Measurements from ENCODE around the gene CARD8. TPM values are rescaled to one million over a fixed set of nuclear protein-coding genes. Genes with fewer than 3 reads are reported as not detected.
"Not testable (repeated sequence)": the region's sequence is repeated elsewhere in the genome, so short reads cannot be mapped to it uniquely, and the experiment has no call there.

The CARD8 gene
- total RNA-seq, 1 donor from 2014 or later: 116 TPM

- DNase-seq (ENCODE audit: extremely low read depth, low read depth, low spot score): not testable (repeated sequence)
Observed at GRCh38 chr19:48265326-48265725, 9.6 kb upstream of the CARD8 start.

GRCh38 chr19:48260359-48260714 is 4.6 kb upstream of the CARD8 start:
- DNase-seq (ENCODE audit: extremely low read depth, low read depth, low spot score): not testable (repeated sequence)

GRCh38 chr19:48258992-48259391 is 3.3 kb upstream of the CARD8 start:
- not testable (repeated sequence) for DNase-seq (ENCODE audit: extremely low read depth, low read depth, low spot score)

GRCh38 chr19:48258350-48258749 is 2.6 kb upstream of the CARD8 start:
- no peak for DNase-seq (ENCODE audit: extremely low read depth, low read depth, low spot score)

- DNase-seq (ENCODE audit: extremely low read depth, low read depth, low spot score): no peak
Observed at GRCh38 chr19:48254529-48254970, 1.2 kb downstream of the CARD8 start.

- no peak for DNase-seq (ENCODE audit: extremely low read depth, low read depth, low spot score)
Observed at GRCh38 chr19:48253999-48254398, 1.7 kb downstream of the CARD8 start.

- no peak for DNase-seq (ENCODE audit: extremely low read depth, low read depth, low spot score)
Observed at GRCh38 chr19:48252609-48253008, 3.1 kb downstream of the CARD8 start.

GRCh38 chr19:48250290-48251025 is 5.3 kb downstream of the CARD8 start:
- no peak for DNase-seq (ENCODE audit: extremely low read depth, low read depth, low spot score)

- DNase-seq (ENCODE audit: extremely low read depth, low read depth, low spot score): peak; percentile 97
Observed at GRCh38 chr19:48249502-48250014, 6.2 kb downstream of the CARD8 start.

GRCh38 chr19:48248081-48248833 is 7.5 kb downstream of the CARD8 start:
- DNase-seq (ENCODE audit: extremely low read depth, low read depth, low spot score): no peak

GRCh38 chr19:48247212-48247611 is 8.5 kb downstream of the CARD8 start:
- no peak for DNase-seq (ENCODE audit: extremely low read depth, low read depth, low spot score)

- DNase-seq (ENCODE audit: extremely low read depth, low read depth, low spot score): no peak
Observed at GRCh38 chr19:48246101-48246500, 9.6 kb downstream of the CARD8 start.

GRCh38 chr19:48244281-48244680 is 11.4 kb downstream of the CARD8 start:
- no peak for DNase-seq (ENCODE audit: extremely low read depth, low read depth, low spot score)

GRCh38 chr19:48241771-48242170 is 13.9 kb downstream of the CARD8 start:
- not testable (repeated sequence) for DNase-seq (ENCODE audit: extremely low read depth, low read depth, low spot score)

- no peak for DNase-seq (ENCODE audit: extremely low read depth, low read depth, low spot score)
Observed at GRCh38 chr19:48239582-48240141, 16.1 kb downstream of the CARD8 start.

- DNase-seq (ENCODE audit: extremely low read depth, low read depth, low spot score): no peak
Observed at GRCh38 chr19:48239120-48239519, 16.6 kb downstream of the CARD8 start.

- DNase-seq (ENCODE audit: extremely low read depth, low read depth, low spot score): no peak
Observed at GRCh38 chr19:48237057-48237456, 18.7 kb downstream of the CARD8 start.

- DNase-seq (ENCODE audit: extremely low read depth, low read depth, low spot score): no peak
Observed at GRCh38 chr19:48230555-48231129, 25.1 kb downstream of the CARD8 start.

GRCh38 chr19:48221628-48222027 is 34.1 kb downstream of the CARD8 start:
- DNase-seq (ENCODE audit: extremely low read depth, low read depth, low spot score): no peak

GRCh38 chr19:48220784-48221183 is 34.9 kb downstream of the CARD8 start:
- DNase-seq (ENCODE audit: extremely low read depth, low read depth, low spot score): not testable (repeated sequence)

- DNase-seq (ENCODE audit: extremely low read depth, low read depth, low spot score): no peak
Observed at GRCh38 chr19:48218997-48219396, 36.7 kb downstream of the CARD8 start.
